ENCODE results near the gene SEPTIN2.

The SEPTIN2 gene

GRCh38 chr2:241300000-241300399, 15.7 kb upstream of the SEPTIN2 start:
- H3K27ac ChIP-seq (ENCODE audit: low read depth in 2 of 2, low read length in 2 of 2) = no peak overlapping the region
- peaks cover 0 to 6% of the 10 kb centered on the region in 2 donors for H3K36me3 ChIP-seq (ENCODE audit: control insufficient read depth in 2 of 2, insufficient read depth in 2 of 2, low read length in 2 of 2)
- H3K27me3 ChIP-seq (ENCODE audit: control insufficient read depth in 2 of 2, insufficient read depth in 2 of 2, low read length in 2 of 2) = no peaks in the 10 kb centered on the region
- H3K9me3 ChIP-seq (ENCODE audit: control insufficient read depth in 2 of 2, low read length in 2 of 2) = no peaks in the 10 kb centered on the region
- no peaks in the 10 kb centered on the region for H3K4me1 ChIP-seq (ENCODE audit: control insufficient read depth in 2 of 2, insufficient read depth in 2 of 2, low read length in 2 of 2)
- H3K4me3 ChIP-seq (ENCODE audit: low read length in 2 of 2) = no peak overlapping the region
- no peak overlapping the region for H3K9ac ChIP-seq (ENCODE audit: low read depth in 1 of 2, low read length in 2 of 2)

- Histone ChIP-seq H3K4me3 (ENCODE audit: low read length in 2 of 2) (no peak overlapping the region), H3K27ac (ENCODE audit: low read depth in 2 of 2, low read length in 2 of 2) (no peak overlapping the region), H3K9ac (ENCODE audit: low read depth in 1 of 2, low read length in 2 of 2) (no peak overlapping the region), H3K36me3 (ENCODE audit: control insufficient read depth in 2 of 2, insufficient read depth in 2 of 2, low read length in 2 of 2) (peaks cover 0 to 5% of the 10 kb centered on the region in 2 donors), H3K4me1 (ENCODE audit: control insufficient read depth in 2 of 2, insufficient read depth in 2 of 2, low read length in 2 of 2) (no peaks in the 10 kb centered on the region), H3K27me3 (ENCODE audit: control insufficient read depth in 2 of 2, insufficient read depth in 2 of 2, low read length in 2 of 2) (no peaks in the 10 kb centered on the region), H3K9me3 (ENCODE audit: control insufficient read depth in 2 of 2, low read length in 2 of 2) (no peaks in the 10 kb centered on the region)
Measured at GRCh38 chr2:241302083-241302482, 13.6 kb upstream of the SEPTIN2 start.

- Histone ChIP-seq H3K27me3 (ENCODE audit: control insufficient read depth in 2 of 2, insufficient read depth in 2 of 2, low read length in 2 of 2) (no peaks in the 10 kb centered on the region), H3K36me3 (ENCODE audit: control insufficient read depth in 2 of 2, insufficient read depth in 2 of 2, low read length in 2 of 2) (no peaks in the 10 kb centered on the region), H3K4me1 (ENCODE audit: control insufficient read depth in 2 of 2, insufficient read depth in 2 of 2, low read length in 2 of 2) (no peaks in the 10 kb centered on the region), H3K9ac (ENCODE audit: low read depth in 1 of 2, low read length in 2 of 2) (no peak overlapping the region), H3K4me3 (ENCODE audit: low read length in 2 of 2) (no peak overlapping the region), H3K9me3 (ENCODE audit: control insufficient read depth in 2 of 2, low read length in 2 of 2) (no peaks in the 10 kb centered on the region), H3K27ac (ENCODE audit: low read depth in 2 of 2, low read length in 2 of 2) (no peak overlapping the region)
Measured at GRCh38 chr2:241302759-241303651, 12.7 kb upstream of the SEPTIN2 start.

- Histone ChIP-seq H3K27ac (ENCODE audit: low read depth in 2 of 2, low read length in 2 of 2) (no peak overlapping the region), H3K4me1 (ENCODE audit: control insufficient read depth in 2 of 2, insufficient read depth in 2 of 2, low read length in 2 of 2) (peaks cover 0 to 4% of the 10 kb centered on the region in 2 donors), H3K9ac (ENCODE audit: low read depth in 1 of 2, low read length in 2 of 2) (no peak overlapping the region), H3K4me3 (ENCODE audit: low read length in 2 of 2) (no peak overlapping the region), H3K9me3 (ENCODE audit: control insufficient read depth in 2 of 2, low read length in 2 of 2) (no peaks in the 10 kb centered on the region), H3K27me3 (ENCODE audit: control insufficient read depth in 2 of 2, insufficient read depth in 2 of 2, low read length in 2 of 2) (no peaks in the 10 kb centered on the region), H3K36me3 (ENCODE audit: control insufficient read depth in 2 of 2, insufficient read depth in 2 of 2, low read length in 2 of 2) (peaks cover 0 to 3% of the 10 kb centered on the region in 2 donors)
Measured at GRCh38 chr2:241304039-241304670, 11.6 kb upstream of the SEPTIN2 start.

GRCh38 chr2:241307055-241307454, 8.7 kb upstream of the SEPTIN2 start:
- Histone ChIP-seq H3K9ac (ENCODE audit: low read depth in 1 of 2, low read length in 2 of 2) (no peak overlapping the region), H3K9me3 (ENCODE audit: control insufficient read depth in 2 of 2, low read length in 2 of 2) (no peaks in the 10 kb centered on the region), H3K4me3 (ENCODE audit: low read length in 2 of 2) (no peak overlapping the region), H3K27me3 (ENCODE audit: control insufficient read depth in 2 of 2, insufficient read depth in 2 of 2, low read length in 2 of 2) (no peaks in the 10 kb centered on the region), H3K4me1 (ENCODE audit: control insufficient read depth in 2 of 2, insufficient read depth in 2 of 2, low read length in 2 of 2) (peaks cover 4 to 8% of the 10 kb centered on the region in 2 donors), H3K36me3 (ENCODE audit: control insufficient read depth in 2 of 2, insufficient read depth in 2 of 2, low read length in 2 of 2) (peaks cover 0 to 3% of the 10 kb centered on the region in 2 donors), H3K27ac (ENCODE audit: low read depth in 2 of 2, low read length in 2 of 2) (no peak overlapping the region)

- H3K4me3 ChIP-seq (ENCODE audit: low read length in 2 of 2) = no peak overlapping the region
- peaks cover 4 to 8% of the 10 kb centered on the region in 2 donors for H3K4me1 ChIP-seq (ENCODE audit: control insufficient read depth in 2 of 2, insufficient read depth in 2 of 2, low read length in 2 of 2)
- no peaks in the 10 kb centered on the region for H3K9me3 ChIP-seq (ENCODE audit: control insufficient read depth in 2 of 2, low read length in 2 of 2)
- H3K27ac ChIP-seq (ENCODE audit: low read depth in 2 of 2, low read length in 2 of 2) = no peak overlapping the region
- H3K27me3 ChIP-seq (ENCODE audit: control insufficient read depth in 2 of 2, insufficient read depth in 2 of 2, low read length in 2 of 2) = no peaks in the 10 kb centered on the region
- no peak overlapping the region for H3K9ac ChIP-seq (ENCODE audit: low read depth in 1 of 2, low read length in 2 of 2)
- peaks cover 0 to 3% of the 10 kb centered on the region in 2 donors for H3K36me3 ChIP-seq (ENCODE audit: control insufficient read depth in 2 of 2, insufficient read depth in 2 of 2, low read length in 2 of 2)
Measured at GRCh38 chr2:241308267-241308666, 7.5 kb upstream of the SEPTIN2 start.

GRCh38 chr2:241308832-241309500, 6.8 kb upstream of the SEPTIN2 start:
- H3K27me3 ChIP-seq (ENCODE audit: control insufficient read depth in 2 of 2, insufficient read depth in 2 of 2, low read length in 2 of 2) = no peaks in the 10 kb centered on the region
- peaks cover 8 to 11% of the 10 kb centered on the region in 2 donors for H3K4me1 ChIP-seq (ENCODE audit: control insufficient read depth in 2 of 2, insufficient read depth in 2 of 2, low read length in 2 of 2)
- no peaks in the 10 kb centered on the region for H3K9me3 ChIP-seq (ENCODE audit: control insufficient read depth in 2 of 2, low read length in 2 of 2)
- H3K9ac ChIP-seq (ENCODE audit: low read depth in 1 of 2, low read length in 2 of 2) = no peak overlapping the region
- no peak overlapping the region for H3K4me3 ChIP-seq (ENCODE audit: low read length in 2 of 2)
- H3K36me3 ChIP-seq (ENCODE audit: control insufficient read depth in 2 of 2, insufficient read depth in 2 of 2, low read length in 2 of 2) = peaks cover 0 to 3% of the 10 kb centered on the region in 2 donors
- H3K27ac ChIP-seq (ENCODE audit: low read depth in 2 of 2, low read length in 2 of 2) = peak overlapping the region in 1 of 2 donors; percentile 44

- no peaks in the 10 kb centered on the region for H3K27me3 ChIP-seq (ENCODE audit: control insufficient read depth in 2 of 2, insufficient read depth in 2 of 2, low read length in 2 of 2)
- no peaks in the 10 kb centered on the region for H3K9me3 ChIP-seq (ENCODE audit: control insufficient read depth in 2 of 2, low read length in 2 of 2)
- H3K36me3 ChIP-seq (ENCODE audit: control insufficient read depth in 2 of 2, insufficient read depth in 2 of 2, low read length in 2 of 2) = peaks cover 0 to 3% of the 10 kb centered on the region in 2 donors
- peak overlapping the region in 1 of 2 donors; percentile 44 for H3K27ac ChIP-seq (ENCODE audit: low read depth in 2 of 2, low read length in 2 of 2)
- H3K4me3 ChIP-seq (ENCODE audit: low read length in 2 of 2) = no peak overlapping the region
- H3K9ac ChIP-seq (ENCODE audit: low read depth in 1 of 2, low read length in 2 of 2) = no peak overlapping the region
- H3K4me1 ChIP-seq (ENCODE audit: control insufficient read depth in 2 of 2, insufficient read depth in 2 of 2, low read length in 2 of 2) = peaks cover 13 to 17% of the 10 kb centered on the region in 2 donors
Measured at GRCh38 chr2:241309684-241310117, 6.0 kb upstream of the SEPTIN2 start.

- H3K27ac ChIP-seq (ENCODE audit: low read depth in 2 of 2, low read length in 2 of 2) = no peak overlapping the region
- H3K4me1 ChIP-seq (ENCODE audit: control insufficient read depth in 2 of 2, insufficient read depth in 2 of 2, low read length in 2 of 2) = peaks cover 13 to 17% of the 10 kb centered on the region in 2 donors
- H3K36me3 ChIP-seq (ENCODE audit: control insufficient read depth in 2 of 2, insufficient read depth in 2 of 2, low read length in 2 of 2) = peaks cover 0 to 3% of the 10 kb centered on the region in 2 donors
- H3K9me3 ChIP-seq (ENCODE audit: control insufficient read depth in 2 of 2, low read length in 2 of 2) = no peaks in the 10 kb centered on the region
- H3K27me3 ChIP-seq (ENCODE audit: control insufficient read depth in 2 of 2, insufficient read depth in 2 of 2, low read length in 2 of 2) = no peaks in the 10 kb centered on the region
- H3K9ac ChIP-seq (ENCODE audit: low read depth in 1 of 2, low read length in 2 of 2) = no peak overlapping the region
- no peak overlapping the region for H3K4me3 ChIP-seq (ENCODE audit: low read length in 2 of 2)
Measured at GRCh38 chr2:241310917-241311566, 4.7 kb upstream of the SEPTIN2 start.
